Trophoblast cell (in vitro differentiated cells and primary cell): ENCODE results near the gene TBRG4.

ENCODE experiments used
- DNase-seq, 2 donors: peaks; one replicate each; pipeline ENCODE4 v3.0.0-alpha.2; 2016
- H2AFZ ChIP-seq: 2 replicates; pipeline ENCODE4 v1.6.1; 2013; ENCODE audit warnings: low read length, moderate library complexity, mild to moderate bottlenecking; ENCODE audit not compliant: insufficient read depth, poor library complexity
- H2AK5ac ChIP-seq: 2 replicates; pipeline ENCODE4 v1.6.1; 2013; ENCODE audit warnings: mild to moderate bottlenecking, low read length
- H2BK120ac ChIP-seq: 2 replicates; pipeline ENCODE4 v1.6.1; 2013; ENCODE audit warnings: low read length, mild to moderate bottlenecking, moderate library complexity; ENCODE audit not compliant: insufficient read depth, poor library complexity
- H2BK12ac ChIP-seq: 2 replicates; pipeline ENCODE4 v1.6.1; 2013; ENCODE audit warnings: mild to moderate bottlenecking, low read length, moderate library complexity
- H2BK5ac ChIP-seq: 2 replicates; pipeline ENCODE4 v1.6.1; 2013; ENCODE audit warnings: low read length, low read depth, moderate library complexity, mild to moderate bottlenecking; ENCODE audit not compliant: poor library complexity
- H3K14ac ChIP-seq: 2 replicates; pipeline ENCODE4 v1.6.1; 2013; ENCODE audit warnings: mild to moderate bottlenecking, low read length
- H3K18ac ChIP-seq: 2 replicates; pipeline ENCODE4 v1.6.1; 2013; ENCODE audit warnings: mild to moderate bottlenecking, low read length
- H3K23ac ChIP-seq: 2 replicates; pipeline ENCODE4 v1.6.1; 2013; ENCODE audit warnings: low read length
- H3K27ac ChIP-seq: 2 replicates; pipeline ENCODE4 v1.5.1; 2013; ENCODE audit warnings: low read depth, mild to moderate bottlenecking, inconsistent platforms, low read length, moderate library complexity
- H3K27me3 ChIP-seq: 2 replicates; pipeline ENCODE4 v1.6.1; 2013; ENCODE audit warnings: inconsistent platforms, mild to moderate bottlenecking, low read length, moderate library complexity; ENCODE audit not compliant: insufficient read depth
- H3K36me3 ChIP-seq, 2 experiments: 1 replicate in 1 of 2; 2 replicates in 1 of 2; pipeline ENCODE4 v1.6.1; 2013; ENCODE audit warnings: low read length in 2 of 2, mild to moderate bottlenecking in 2 of 2, moderate library complexity in 1 of 2; ENCODE audit not compliant: insufficient read depth in 2 of 2, control insufficient read depth in 1 of 2
- H3K4ac ChIP-seq: 2 replicates; pipeline ENCODE4 v1.6.1; 2013; ENCODE audit warnings: low read depth, mild to moderate bottlenecking, low read length, moderate library complexity
- H3K4me1 ChIP-seq, 2 experiments: 1 replicate in 1 of 2; 2 replicates in 1 of 2; pipeline ENCODE4 v1.6.1; 2013; ENCODE audit warnings: low read length in 2 of 2, mild to moderate bottlenecking in 2 of 2, moderate library complexity in 1 of 2; ENCODE audit not compliant: insufficient read depth in 2 of 2, control insufficient read depth in 1 of 2
- H3K4me2 ChIP-seq: 2 replicates; pipeline ENCODE4 v1.6.1; 2013; ENCODE audit warnings: inconsistent platforms, mild to moderate bottlenecking, low read length, moderate library complexity
- H3K4me3 ChIP-seq: 2 replicates; pipeline ENCODE4 v1.5.1; 2013; ENCODE audit warnings: mild to moderate bottlenecking, low read depth, low read length, inconsistent platforms
- H3K79me1 ChIP-seq: one replicate; pipeline ENCODE4 v1.6.1; 2013; ENCODE audit warnings: low read length
- H3K79me2 ChIP-seq: 2 replicates; pipeline ENCODE4 v1.6.1; 2013; ENCODE audit warnings: low read length, mild to moderate bottlenecking; ENCODE audit not compliant: control insufficient read depth, insufficient read depth, poor library complexity
- H3K9ac ChIP-seq: 2 replicates; pipeline ENCODE4 v1.6.1; 2013; ENCODE audit warnings: mild to moderate bottlenecking, low read length
- H3K9me3 ChIP-seq: 2 replicates; pipeline ENCODE4 v1.6.1; 2013; ENCODE audit warnings: low read depth, mild to moderate bottlenecking, control low read depth, inconsistent platforms, low read length; ENCODE audit not compliant: insufficient read depth
- H4K12ac ChIP-seq: 2 replicates; pipeline ENCODE4 v1.6.1; 2013; ENCODE audit warnings: low read depth, mild to moderate bottlenecking, low read length, moderate library complexity
- H4K8ac ChIP-seq: 2 replicates; pipeline ENCODE4 v1.6.1; 2013; ENCODE audit warnings: low read depth, mild to moderate bottlenecking, low read length, moderate library complexity
- H4K91ac ChIP-seq: one replicate; pipeline ENCODE4 v1.6.1; 2013; ENCODE audit warnings: low read depth, mild to moderate bottlenecking, low read length, moderate library complexity
- WGBS: extraction: QIAGEN DNeasy Blood & Tissue Kit; methylation state at CpG from one replicate; pipeline ENCODE4 v1.1.7; 2013; ENCODE audit warnings: missing lambda C conversion rate; ENCODE audit not compliant: insufficient read length, insufficient coverage; ENCODE audit errors: extremely low coverage; 5-methylcytosine and 5-hydroxymethylcytosine counted together

The TBRG4 gene

DNA sequence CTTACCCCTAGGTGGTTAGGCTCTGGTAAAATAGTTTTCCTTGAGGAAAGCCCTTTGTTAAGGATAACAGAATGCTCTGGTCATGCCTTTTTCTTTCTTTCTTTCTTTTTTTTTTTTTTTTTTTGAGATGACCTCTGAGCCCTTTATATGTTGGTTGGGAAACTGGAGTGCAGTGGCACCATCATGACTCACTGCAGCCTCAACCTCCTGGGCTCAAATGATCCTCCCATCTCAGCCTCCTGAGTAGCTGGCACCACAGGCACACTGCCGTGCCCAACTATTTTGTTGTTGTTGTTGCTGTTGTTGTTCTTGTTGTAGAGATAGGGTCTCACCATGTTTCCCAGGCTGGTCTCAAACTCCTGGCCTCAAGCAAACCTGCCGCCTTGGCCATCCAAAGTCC lies 50.1 kb downstream of the TBRG4 start:
- H3K9ac ChIP-seq = no peak overlapping the region
- H3K9me3 ChIP-seq = peaks cover 2% of the 10 kb centered on the region
- no peak overlapping the region for H3K18ac ChIP-seq
- H3K36me3 ChIP-seq = peaks cover 10 to 23% of the 10 kb centered on the region in 2 experiments
- no CpG with 5 or more reads among the region's 2 CpGs for WGBS
- H3K79me1 ChIP-seq = no peaks in the 10 kb centered on the region
- H2BK5ac ChIP-seq = no peak overlapping the region
- H4K91ac ChIP-seq = no peak overlapping the region
- no peak overlapping the region for H3K4me3 ChIP-seq
- no peak overlapping the region for H3K4me2 ChIP-seq
- no peak overlapping the region for H2AK5ac ChIP-seq
- no peak for DNase-seq
- H3K4me1 ChIP-seq = no peaks in the 10 kb centered on the region
- no peak overlapping the region for H3K14ac ChIP-seq
- no peak overlapping the region for H3K4ac ChIP-seq
- H2BK120ac ChIP-seq = no peak overlapping the region
- H3K27ac ChIP-seq = no peak overlapping the region
- no peaks in the 10 kb centered on the region for H3K27me3 ChIP-seq
- H2BK12ac ChIP-seq = no peak overlapping the region
- no peak overlapping the region for H2AFZ ChIP-seq
- no peak overlapping the region for H3K23ac ChIP-seq
- no peak overlapping the region for H4K12ac ChIP-seq
- H3K79me2 ChIP-seq = no peaks in the 10 kb centered on the region
- H4K8ac ChIP-seq = no peak overlapping the region

DNA sequence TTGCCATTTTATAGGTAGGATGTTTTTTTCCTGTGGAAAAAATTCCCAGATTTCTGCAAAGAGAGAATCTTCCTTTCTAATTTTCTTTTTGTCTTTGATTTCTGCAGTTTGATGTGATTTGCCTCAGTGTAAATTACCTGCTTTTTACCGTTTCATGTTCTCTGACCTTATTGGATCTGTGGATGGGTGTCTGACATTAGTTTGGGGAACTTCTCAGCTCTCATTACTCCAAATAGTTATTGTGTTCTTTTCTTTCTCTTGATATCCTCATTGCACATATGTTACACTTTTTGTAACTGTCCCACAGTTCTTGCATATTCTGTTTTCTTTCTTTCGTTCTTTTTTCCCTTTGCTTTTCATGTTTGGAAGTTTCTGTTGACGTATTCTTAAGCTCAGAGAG lies 51.2 kb downstream of the TBRG4 start:
- no peak overlapping the region for H3K27ac ChIP-seq
- H3K23ac ChIP-seq = no peak overlapping the region
- no peaks in the 10 kb centered on the region for H3K4me1 ChIP-seq
- H3K18ac ChIP-seq = no peak overlapping the region
- no peak overlapping the region for H2AFZ ChIP-seq
- no peak overlapping the region for H2AK5ac ChIP-seq
- no peak overlapping the region for H4K91ac ChIP-seq
- H3K36me3 ChIP-seq = peaks cover 5 to 16% of the 10 kb centered on the region in 2 experiments
- H2BK120ac ChIP-seq = no peak overlapping the region
- H3K27me3 ChIP-seq = no peaks in the 10 kb centered on the region
- no peak overlapping the region for H3K4me2 ChIP-seq
- H4K8ac ChIP-seq = no peak overlapping the region
- no peak overlapping the region for H2BK5ac ChIP-seq
- H3K4ac ChIP-seq = no peak overlapping the region
- no CpG with 5 or more reads among the region's 3 CpGs for WGBS
- H3K4me3 ChIP-seq = no peak overlapping the region
- no peak overlapping the region for H3K9ac ChIP-seq
- no peaks in the 10 kb centered on the region for H3K79me1 ChIP-seq
- H2BK12ac ChIP-seq = no peak overlapping the region
- H3K14ac ChIP-seq = no peak overlapping the region
- H3K9me3 ChIP-seq = peaks cover 2% of the 10 kb centered on the region
- H4K12ac ChIP-seq = no peak overlapping the region
- no peak for DNase-seq
- H3K79me2 ChIP-seq = no peaks in the 10 kb centered on the region

DNA sequence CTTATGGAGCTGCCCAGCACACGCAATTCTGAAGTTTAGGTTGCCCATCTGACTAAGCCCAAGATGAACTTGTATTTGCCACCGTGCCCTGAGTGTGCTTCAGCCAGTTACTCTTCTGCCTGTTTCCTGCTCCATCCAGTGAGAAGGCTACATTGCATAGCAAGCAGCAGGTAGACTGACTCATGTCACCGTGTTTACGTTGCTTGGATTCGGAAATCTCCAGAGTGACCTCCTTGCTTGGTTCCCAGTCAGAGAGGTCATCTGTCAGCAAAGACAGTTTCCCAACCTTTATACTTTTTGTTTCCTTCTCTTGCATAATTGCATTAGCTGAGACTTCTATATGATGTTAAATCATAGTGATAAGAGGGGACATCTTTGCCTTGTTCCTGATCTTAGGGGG lies 53.6 kb downstream of the TBRG4 start:
- no peak overlapping the region for H3K9ac ChIP-seq
- H3K4ac ChIP-seq = no peak overlapping the region
- H4K91ac ChIP-seq = no peak overlapping the region
- no peak overlapping the region for H3K14ac ChIP-seq
- WGBS = no CpG with 5 or more reads among the region's 5 CpGs
- H3K27ac ChIP-seq = no peak overlapping the region
- peaks cover 4 to 5% of the 10 kb centered on the region in 2 experiments for H3K36me3 ChIP-seq
- H3K4me2 ChIP-seq = no peak overlapping the region
- H3K18ac ChIP-seq = no peak overlapping the region
- no peaks in the 10 kb centered on the region for H3K79me1 ChIP-seq
- H3K9me3 ChIP-seq = peaks cover 2% of the 10 kb centered on the region
- no peak overlapping the region for H2AK5ac ChIP-seq
- H3K4me1 ChIP-seq = no peaks in the 10 kb centered on the region
- H2BK12ac ChIP-seq = no peak overlapping the region
- H2BK5ac ChIP-seq = no peak overlapping the region
- no peak overlapping the region for H2AFZ ChIP-seq
- no peak overlapping the region for H3K23ac ChIP-seq
- H3K27me3 ChIP-seq = no peaks in the 10 kb centered on the region
- no peak overlapping the region for H3K4me3 ChIP-seq
- DNase-seq = no peak
- H2BK120ac ChIP-seq = no peak overlapping the region
- H4K8ac ChIP-seq = no peak overlapping the region
- H3K79me2 ChIP-seq = no peaks in the 10 kb centered on the region
- H4K12ac ChIP-seq = no peak overlapping the region

DNA sequence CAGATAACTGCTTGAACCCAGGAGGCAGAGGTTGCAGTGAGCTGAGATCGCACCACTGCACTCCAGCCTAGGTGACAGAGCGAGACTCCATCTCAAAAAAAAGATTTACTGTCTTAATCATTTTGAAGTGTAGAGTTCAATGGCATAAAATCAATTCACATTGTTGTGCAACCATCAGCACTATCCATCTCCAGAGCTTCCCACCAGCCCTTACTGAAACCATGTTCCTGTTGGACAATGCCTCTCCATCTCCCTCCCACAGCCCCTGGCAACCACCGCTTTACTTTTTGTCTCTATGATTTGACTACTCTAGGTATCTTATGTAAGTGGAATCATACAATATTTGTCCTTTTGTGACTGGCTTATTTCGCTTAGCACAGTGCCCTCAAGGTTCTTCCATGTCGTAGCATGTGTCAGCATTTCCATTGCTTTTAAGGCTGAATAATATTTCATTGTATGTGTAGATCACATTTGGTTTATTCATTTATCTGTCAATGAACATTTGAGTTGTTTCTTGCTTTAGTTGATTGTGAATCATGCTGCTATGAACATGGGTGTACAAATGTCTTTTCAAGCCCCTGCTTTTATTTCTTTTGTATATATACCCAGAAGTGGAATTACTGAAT lies 55.8 kb downstream of the TBRG4 start:
- no CpG with 5 or more reads among the region's 5 CpGs for WGBS
- Histone ChIP-seq H2BK5ac (no peak overlapping the region), H4K8ac (no peak overlapping the region), H3K36me3 (peaks cover 4 to 14% of the 10 kb centered on the region in 2 experiments), H3K9me3 (peaks cover 2% of the 10 kb centered on the region), H3K4ac (no peak overlapping the region), H2AK5ac (no peak overlapping the region), H3K9ac (no peak overlapping the region), H3K79me1 (no peaks in the 10 kb centered on the region), H3K4me1 (no peaks in the 10 kb centered on the region), H3K18ac (no peak overlapping the region), H4K12ac (no peak overlapping the region), H4K91ac (no peak overlapping the region), H2BK12ac (no peak overlapping the region), H3K79me2 (no peaks in the 10 kb centered on the region), H3K27ac (no peak overlapping the region), H3K4me2 (no peak overlapping the region), H2AFZ (no peak overlapping the region), H2BK120ac (no peak overlapping the region), H3K27me3 (no peaks in the 10 kb centered on the region), H3K14ac (no peak overlapping the region), H3K23ac (no peak overlapping the region), H3K4me3 (no peak overlapping the region)
- no peak for DNase-seq
